ENCODE measurements around the gene ADAM19.
A peak's percentile ranks its signal among the peaks of the same experiment; 100 is the strongest.

The ADAM19 gene

GRCh38 chr5:157575381-157576020 is at the start of gene ADAM19:
Gene ADAM19 (minus strand): TSS chr5:157575775. CDS start chr5:157575696, 79 bp downstream.
- DNase-seq = peak; percentile 29 to 69

- no peak for DNase-seq
Measured at GRCh38 chr5:157624144-157624543, 48.6 kb upstream of the ADAM19 start.

GRCh38 chr5:157620776-157621175 is 45.2 kb upstream of the ADAM19 start:
- no peak for DNase-seq

GRCh38 chr5:157618191-157618765 is 42.7 kb upstream of the ADAM19 start:
- DNase-seq = no peak

- DNase-seq = no peak
Measured at GRCh38 chr5:157616785-157617184, 41.2 kb upstream of the ADAM19 start.

GRCh38 chr5:157613385-157614245 is 38.0 kb upstream of the ADAM19 start:
- no peak for DNase-seq

- no peak for DNase-seq
Measured at GRCh38 chr5:157612581-157612980, 37.0 kb upstream of the ADAM19 start.

- no peak for DNase-seq
Measured at GRCh38 chr5:157611571-157612476, 36.2 kb upstream of the ADAM19 start.

- DNase-seq = no peak
Measured at GRCh38 chr5:157610990-157611389, 35.4 kb upstream of the ADAM19 start.

- no peak for DNase-seq
Measured at GRCh38 chr5:157608972-157609565, 33.5 kb upstream of the ADAM19 start.

- DNase-seq = peak in 1 of 2 experiments; percentile 54
Measured at GRCh38 chr5:157607371-157608161, 32.0 kb upstream of the ADAM19 start.

GRCh38 chr5:157606046-157606445 is 30.5 kb upstream of the ADAM19 start:
- DNase-seq = no peak

- DNase-seq = peak; percentile 81 to 96
Measured at GRCh38 chr5:157603333-157604190, 28.0 kb upstream of the ADAM19 start.

GRCh38 chr5:157602505-157602904 is 26.9 kb upstream of the ADAM19 start:
- DNase-seq = no peak

- DNase-seq = no peak
Measured at GRCh38 chr5:157600252-157600651, 24.7 kb upstream of the ADAM19 start.

GRCh38 chr5:157599565-157599964 is 24.0 kb upstream of the ADAM19 start:
- no peak for DNase-seq

- no peak for DNase-seq
Measured at GRCh38 chr5:157598350-157598936, 22.9 kb upstream of the ADAM19 start.

- DNase-seq = no peak
Measured at GRCh38 chr5:157597277-157597676, 21.7 kb upstream of the ADAM19 start.

GRCh38 chr5:157596487-157596886 is 20.9 kb upstream of the ADAM19 start:
- DNase-seq = no peak
